ENCODE measurements around the gene MOV10L1. TPM values are rescaled to one million over a fixed set of nuclear protein-coding genes. Genes with fewer than 3 reads are reported as not detected.

Gene MOV10L1
- total RNA-seq, 4 donors from 2014 or later = 0.13 to 1.7 (median 1.6) TPM; not detected in 1

- no peak for DNase-seq (ENCODE audit: low spot score in 2 of 2)
- intact Hi-C loops (cut with DNase I; ENCODE audit: low total_unique reads) = no loop called here
- no peak within 1 kb of the TSS for H3K4me3 ChIP-seq (ENCODE audit: low read depth, poor library complexity, severe bottlenecking)
- no peak for TF ChIP-seq POLR2A (IDR thresholded peaks at IDR 0.05)
- TF ChIP-seq, protein P1, sequence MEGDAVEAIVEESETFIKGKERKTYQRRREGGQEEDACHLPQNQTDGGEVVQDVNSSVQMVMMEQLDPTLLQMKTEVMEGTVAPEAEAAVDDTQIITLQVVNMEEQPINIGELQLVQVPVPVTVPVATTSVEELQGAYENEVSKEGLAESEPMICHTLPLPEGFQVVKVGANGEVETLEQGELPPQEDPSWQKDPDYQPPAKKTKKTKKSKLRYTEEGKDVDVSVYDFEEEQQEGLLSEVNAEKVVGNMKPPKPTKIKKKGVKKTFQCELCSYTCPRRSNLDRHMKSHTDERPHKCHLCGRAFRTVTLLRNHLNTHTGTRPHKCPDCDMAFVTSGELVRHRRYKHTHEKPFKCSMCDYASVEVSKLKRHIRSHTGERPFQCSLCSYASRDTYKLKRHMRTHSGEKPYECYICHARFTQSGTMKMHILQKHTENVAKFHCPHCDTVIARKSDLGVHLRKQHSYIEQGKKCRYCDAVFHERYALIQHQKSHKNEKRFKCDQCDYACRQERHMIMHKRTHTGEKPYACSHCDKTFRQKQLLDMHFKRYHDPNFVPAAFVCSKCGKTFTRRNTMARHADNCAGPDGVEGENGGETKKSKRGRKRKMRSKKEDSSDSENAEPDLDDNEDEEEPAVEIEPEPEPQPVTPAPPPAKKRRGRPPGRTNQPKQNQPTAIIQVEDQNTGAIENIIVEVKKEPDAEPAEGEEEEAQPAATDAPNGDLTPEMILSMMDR (IDR thresholded peaks at IDR 0.05) = no peak
- 13 to 20% methylated on average over 20 to 82 of the region's 102 CpGs for WGBS, 2 donors
Observed at GRCh38 chr22:50058061-50058905, 31.5 kb upstream of the MOV10L1 start, which contains the start of gene TTLL8. Gene TTLL8, minus strand, starts transcription at chr22:50058298.

- intact Hi-C loops (cut with DNase I; ENCODE audit: low total_unique reads) = no loop called here
- H3K4me3 ChIP-seq (ENCODE audit: low read depth, poor library complexity, severe bottlenecking) = no peak overlapping the region
Observed at GRCh38 chr22:50058906-50059880, 30.6 kb upstream of the MOV10L1 start.

DNA sequence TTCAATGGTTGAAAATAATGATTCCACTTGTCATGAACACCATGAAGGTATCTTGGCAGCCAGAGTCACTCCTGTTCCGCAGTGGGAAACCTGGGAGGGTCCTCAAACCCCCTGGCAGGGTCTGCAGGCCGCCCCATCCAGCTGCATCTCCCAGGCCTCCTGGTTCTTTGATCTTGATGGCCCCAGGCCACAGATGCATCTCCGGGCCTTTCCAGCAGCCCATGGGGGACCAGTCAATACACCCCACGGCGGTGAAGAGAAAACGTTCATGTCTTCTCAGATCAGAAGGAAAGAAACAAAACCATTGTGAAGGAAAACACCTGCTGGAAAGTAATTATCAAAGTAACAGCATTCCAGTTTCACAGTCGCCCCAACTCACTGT is 29.9 kb upstream of the MOV10L1 start:
- intact Hi-C loops (cut with DNase I; ENCODE audit: low total_unique reads) = no loop called here
- DNase-seq (ENCODE audit: low spot score in 2 of 2) = no peak
- no peak overlapping the region for H3K4me3 ChIP-seq (ENCODE audit: low read depth, poor library complexity, severe bottlenecking)
- 69 to 76% methylated on average over 7 of the region's 7 CpGs for WGBS, 2 donors
- TF ChIP-seq, protein P1 (IDR thresholded peaks at IDR 0.05) = no peak
- TF ChIP-seq POLR2A (IDR thresholded peaks at IDR 0.05) = no peak

More at GRCh38 chr22:50058906-50059880, 30.6 kb upstream of the MOV10L1 start:
- TF ChIP-seq, protein P1 (IDR thresholded peaks at IDR 0.05) = no peak
- TF ChIP-seq POLR2A (IDR thresholded peaks at IDR 0.05) = no peak
- WGBS, 2 donors = 11 to 19% methylated on average over 27 to 31 of the region's 31 CpGs
- no peak for DNase-seq (ENCODE audit: low spot score in 2 of 2)

DNA sequence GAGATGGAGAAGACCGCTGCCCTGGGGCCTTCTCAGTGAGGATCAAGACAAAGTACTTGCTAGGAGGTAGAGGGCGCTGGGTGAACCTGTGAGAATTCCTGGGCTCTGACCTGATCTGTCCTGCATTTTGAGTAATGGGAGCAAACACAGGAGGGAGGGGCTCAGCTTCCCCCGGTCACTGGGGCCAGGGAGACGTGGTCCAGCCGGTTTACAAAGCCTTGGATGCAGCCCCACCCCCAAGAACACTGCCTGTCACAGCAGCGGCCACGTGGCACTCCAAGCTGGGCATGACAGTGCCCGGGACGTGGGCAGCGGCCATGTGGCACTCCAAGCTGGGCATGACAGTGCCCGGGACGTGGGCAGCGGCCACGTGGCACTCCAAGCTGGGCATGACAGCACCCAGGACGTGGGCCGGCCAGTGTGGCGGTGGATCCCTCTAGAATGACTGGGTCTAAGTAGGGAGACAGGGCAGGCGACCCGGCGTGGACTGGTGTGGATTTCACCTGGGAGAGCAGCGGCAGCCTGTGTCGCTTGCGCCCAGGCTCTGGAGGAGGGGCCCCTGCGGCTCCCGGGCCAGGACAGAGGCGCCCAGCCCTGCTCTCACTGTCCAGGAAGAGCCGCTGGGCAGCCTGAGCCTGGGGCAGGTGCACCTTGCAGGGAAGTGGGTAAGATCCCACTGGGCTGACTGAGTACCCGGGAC is 29.2 kb upstream of the MOV10L1 start:
- no peak overlapping the region for H3K4me3 ChIP-seq (ENCODE audit: low read depth, poor library complexity, severe bottlenecking)
- 83 to 87% methylated on average over 8 to 28 of the region's 28 CpGs for WGBS, 2 donors
- no peak for DNase-seq (ENCODE audit: low spot score in 2 of 2)
- intact Hi-C loops (cut with DNase I; ENCODE audit: low total_unique reads) = no loop called here
- no peak for TF ChIP-seq POLR2A (IDR thresholded peaks at IDR 0.05)
- TF ChIP-seq, protein P1 (IDR thresholded peaks at IDR 0.05) = no peak

DNA sequence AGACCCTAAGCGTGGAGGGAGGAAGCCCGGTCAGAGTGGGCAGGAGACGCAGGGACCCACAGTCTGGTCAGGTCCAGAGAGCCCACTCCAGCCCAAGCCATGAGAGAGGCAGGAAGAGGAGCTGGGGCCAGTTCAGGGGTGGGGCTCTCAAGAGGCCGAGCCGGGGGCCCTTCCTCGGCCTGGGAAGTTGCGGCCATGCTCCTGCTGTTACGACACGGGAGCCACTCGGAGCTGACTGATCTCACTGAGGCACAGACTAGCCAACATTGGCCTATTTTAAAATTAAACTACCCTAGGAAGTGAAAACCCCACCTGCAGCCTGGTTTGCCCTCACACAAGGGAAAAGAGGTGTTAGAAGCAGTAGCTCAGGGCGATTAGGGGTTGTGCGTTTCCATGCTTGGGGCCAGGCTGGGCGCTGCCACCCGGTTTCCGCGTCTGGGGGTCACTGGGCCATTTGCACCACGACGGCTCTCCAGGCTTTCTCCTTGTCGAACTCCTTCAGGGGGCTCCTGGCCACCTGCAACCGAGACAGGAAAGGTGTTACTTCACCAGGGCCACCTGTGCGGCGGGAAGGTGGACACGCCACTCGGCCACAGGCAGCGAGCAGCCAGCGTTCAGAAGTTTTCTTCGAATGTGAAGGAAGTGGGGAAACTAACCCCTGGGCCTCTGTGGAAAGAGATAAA is 28.5 kb upstream of the MOV10L1 start:
- WGBS, 2 donors = 82 to 86% methylated on average over 25 to 27 of the region's 27 CpGs
- TF ChIP-seq POLR2A (IDR thresholded peaks at IDR 0.05) = no peak
- TF ChIP-seq, protein P1 (IDR thresholded peaks at IDR 0.05) = no peak
- H3K4me3 ChIP-seq (ENCODE audit: low read depth, poor library complexity, severe bottlenecking) = no peak overlapping the region
- no peak for DNase-seq (ENCODE audit: low spot score in 2 of 2)
- intact Hi-C loops (cut with DNase I; ENCODE audit: low total_unique reads) = no loop called here

All from lower leg skin (tissue), 4 donors.